Breast epithelium (tissue), 4 donors: ENCODE results near the gene CT47C1. TPM values are rescaled to one million over a fixed set of nuclear protein-coding genes. Genes with fewer than 3 reads are reported as not detected.
"Not testable (repeated sequence)": the region's sequence is repeated elsewhere in the genome, so short reads cannot be mapped to it uniquely, and the experiment has no call there.

Experiments
- DNase-seq, 2 donors: peaks; one replicate each; pipeline ENCODE4 v3.0.0-alpha.2; 2019; ENCODE audit warnings: low spot score in 2 of 2
- H3K27ac ChIP-seq, 2 donors: fragments of 200-600 bp; sonication (generic) in 1 of 2; one replicate each; pipeline ENCODE4 v1.5.1; 2016 to 2019; ENCODE audit warnings: mild to moderate bottlenecking in 1 of 2
- H3K27me3 ChIP-seq, 2 donors: fragments of 200-600 bp; sonication (generic) in 1 of 2; one replicate each; pipeline versions ENCODE4 v1.5.1 to v1.6.0; 2017 to 2019; ENCODE audit warnings: control low read depth in 1 of 2, mild to moderate bottlenecking in 1 of 2
- H3K36me3 ChIP-seq: fragments of 200-600 bp; one replicate; pipeline ENCODE4 v1.5.1; 2019
- H3K4me1 ChIP-seq, 2 donors: fragments of 200-600 bp; sonication (generic); one replicate each; pipeline ENCODE4 v1.5.1; 2016 to 2019; ENCODE audit warnings: control low read depth in 1 of 2
- H3K4me3 ChIP-seq, 3 donors: fragments of 200-600 bp; sonication (generic); 1 replicate in 2 of 3; 2 replicates in 1 of 3; pipeline ENCODE4 v1.5.1; 2016 to 2019; ENCODE audit warnings: mild to moderate bottlenecking in 3 of 3, moderate library complexity in 2 of 3
- H3K9me3 ChIP-seq, 2 donors: fragments of 200-600 bp; sonication (generic) in 1 of 2; one replicate each; pipeline ENCODE4 v1.5.1; 2016 to 2019; ENCODE audit warnings: control low read depth in 1 of 2
- CTCF ChIP-seq, 3 donors: fragments of 450-650 bp; IDR thresholded peaks; one replicate each; pipeline ENCODE4 v1.5.1; 2016 to 2017; ENCODE audit warnings: antibody characterized with exemption in 3 of 3, mild to moderate bottlenecking in 3 of 3, moderate library complexity in 3 of 3
- POLR2A ChIP-seq: fragments of 450-650 bp; IDR thresholded peaks from one replicate; pipeline ENCODE4 v1.6.1; 2016; ENCODE audit warnings: antibody characterized with exemption, mild to moderate bottlenecking, moderate library complexity
- POLR2AphosphoS5 ChIP-seq, 3 donors: sonication (generic); formaldehyde crosslinking; IDR thresholded peaks; one replicate each; pipeline ENCODE4 v1.6.1; 2017; ENCODE audit warnings: antibody characterized with exemption in 3 of 3
- intact Hi-C: fragments of 100-400 bp; cut with DNase I; formaldehyde crosslinking; loops from one replicate; pipeline ENCODE4 v1.15.1; 2023; ENCODE audit warnings: low total_unique reads
- total RNA-seq, 3 donors: library from RNA; depleted of rRNA; stranded (reverse); fragments of >200 nt; gene quantifications; one replicate each; pipeline ENCODE4 v1.1.0, GENCODE V29; 2016

Gene CT47C1
- not detected for total RNA-seq

- no peaks in the 10 kb centered on the region for H3K9me3 ChIP-seq
- H3K36me3 ChIP-seq, result no peaks in the 10 kb centered on the region
- H3K4me3 ChIP-seq, result no peak within 1 kb of the TSS
- TF ChIP-seq CTCF (IDR thresholded peaks at IDR 0.05), result no peak
- TF ChIP-seq POLR2A, result no peak
- TF ChIP-seq POLR2AphosphoS5 (IDR thresholded peaks at IDR 0.05), result no peak
- H3K4me1 ChIP-seq, result no peaks in the 10 kb centered on the region
- no peak within 1 kb of the TSS for H3K27ac ChIP-seq
- intact Hi-C loops, result no loop called here
- H3K27me3 ChIP-seq, result peaks cover 0 to 46% of the 10 kb centered on the region in 2 donors
- no peak for DNase-seq
These were observed at the start of gene CT47C1 for GRCh38 chrX:119072744-119073143. Gene CT47C1 (plus strand): TSS chrX:119072993. CDS start chrX:119073226, 233 bp downstream.

- H3K27ac ChIP-seq, result no peak overlapping the region
- H3K9me3 ChIP-seq, result peaks cover 0 to 10% of the 10 kb centered on the region in 2 donors
- peaks cover 0 to 11% of the 10 kb centered on the region in 2 donors for H3K27me3 ChIP-seq
- H3K4me3 ChIP-seq, result no peak overlapping the region
- no peaks in the 10 kb centered on the region for H3K4me1 ChIP-seq
- intact Hi-C loops, result no loop called here
- no peaks in the 10 kb centered on the region for H3K36me3 ChIP-seq
- DNase-seq, result no peak
- TF ChIP-seq CTCF (IDR thresholded peaks at IDR 0.05) (no peak), POLR2AphosphoS5 (IDR thresholded peaks at IDR 0.05) (no peak), POLR2A (no peak)
These were observed 46.9 kb upstream of the CT47C1 start for GRCh38 chrX:119025900-119026299.

GRCh38 chrX:119026344-119026743, 46.4 kb upstream of the CT47C1 start:
- H3K4me3 ChIP-seq, H3K4me1 ChIP-seq, H3K9me3 ChIP-seq, H3K36me3 ChIP-seq, H3K27ac ChIP-seq, DNase-seq, intact Hi-C loops: not testable (repeated sequence)
- H3K27me3 ChIP-seq, result peaks cover 0 to 11% of the 10 kb centered on the region in 2 donors

- Histone ChIP-seq H3K27me3 (peaks cover 0 to 19% of the 10 kb centered on the region in 2 donors), H3K9me3 (peaks cover 0 to 11% of the 10 kb centered on the region in 2 donors)
- DNase-seq, H3K4me1 ChIP-seq, intact Hi-C loops, H3K27ac ChIP-seq, H3K4me3 ChIP-seq, H3K36me3 ChIP-seq: not testable (repeated sequence)
These were observed 44.6 kb upstream of the CT47C1 start for GRCh38 chrX:119027960-119028732.

- intact Hi-C loops, result no loop called here
- Histone ChIP-seq H3K4me3 (no peak overlapping the region), H3K9me3 (peaks cover 0 to 18% of the 10 kb centered on the region in 2 donors), H3K4me1 (no peaks in the 10 kb centered on the region), H3K27ac (no peak overlapping the region), H3K36me3 (no peaks in the 10 kb centered on the region), H3K27me3 (peaks cover 0 to 22% of the 10 kb centered on the region in 2 donors)
- no peak for DNase-seq
- TF ChIP-seq POLR2A (no peak), POLR2AphosphoS5 (IDR thresholded peaks at IDR 0.05) (no peak), CTCF (IDR thresholded peaks at IDR 0.05) (no peak)
These were observed 44.0 kb upstream of the CT47C1 start for GRCh38 chrX:119028733-119029330.

- H3K9me3 ChIP-seq, result peaks cover 0 to 22% of the 10 kb centered on the region in 2 donors
- H3K4me1 ChIP-seq, H3K27ac ChIP-seq, DNase-seq, H3K4me3 ChIP-seq, H3K36me3 ChIP-seq, intact Hi-C loops: not testable (repeated sequence)
- peaks cover 0 to 19% of the 10 kb centered on the region in 2 donors for H3K27me3 ChIP-seq
These were observed 43.1 kb upstream of the CT47C1 start for GRCh38 chrX:119029656-119030055.
